Measurements from ENCODE around the gene TSHR. TPM values are rescaled to one million over a fixed set of nuclear protein-coding genes. Genes with fewer than 3 reads are reported as not detected.

TSHR gene
- total RNA-seq, 1 experiment from 2014 or later, result not detected

DNA sequence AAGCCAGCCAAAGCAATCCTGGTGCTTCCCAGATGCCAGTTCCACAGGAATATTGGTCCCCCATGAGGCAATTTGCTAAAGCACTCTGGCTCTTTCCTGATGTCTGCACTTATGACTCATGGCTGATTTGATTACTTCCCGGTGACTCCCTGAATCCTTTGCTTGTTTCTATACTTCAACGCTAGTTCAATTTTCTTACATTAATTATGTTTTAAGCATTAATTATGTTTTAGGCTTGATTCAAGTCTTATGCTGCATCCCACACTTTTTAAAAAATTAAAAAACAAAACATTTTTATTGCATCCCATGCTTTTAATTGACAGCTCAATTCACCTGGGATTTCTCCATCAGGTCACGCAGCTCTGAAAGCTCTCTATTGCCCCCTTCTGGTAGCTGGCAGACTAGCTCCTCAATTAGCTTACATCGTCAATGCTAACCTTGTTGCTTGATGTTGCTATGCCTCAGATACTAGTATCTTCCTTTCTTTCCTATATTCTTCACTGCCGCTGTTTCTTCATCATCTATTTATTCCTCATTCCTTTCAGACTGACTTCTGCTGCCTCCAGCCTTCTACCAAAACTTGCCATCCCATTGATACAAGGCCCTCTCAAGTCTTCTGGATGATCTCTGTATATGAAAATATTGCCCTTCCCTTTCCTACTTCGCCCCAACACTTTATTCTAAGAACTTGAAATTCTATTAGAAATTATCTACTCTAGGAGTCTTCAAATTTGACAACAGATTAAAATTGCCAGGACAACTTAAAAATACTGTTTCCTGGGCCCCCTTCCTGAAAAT, 32.0 kb downstream of the TSHR start:
- H3K9me3 ChIP-seq (ENCODE audit: control insufficient read depth, low read depth, low read length), result no peaks in the 10 kb centered on the region
- H2AFZ ChIP-seq (ENCODE audit: low read length), result no peak overlapping the region
- TF ChIP-seq, protein P1, sequence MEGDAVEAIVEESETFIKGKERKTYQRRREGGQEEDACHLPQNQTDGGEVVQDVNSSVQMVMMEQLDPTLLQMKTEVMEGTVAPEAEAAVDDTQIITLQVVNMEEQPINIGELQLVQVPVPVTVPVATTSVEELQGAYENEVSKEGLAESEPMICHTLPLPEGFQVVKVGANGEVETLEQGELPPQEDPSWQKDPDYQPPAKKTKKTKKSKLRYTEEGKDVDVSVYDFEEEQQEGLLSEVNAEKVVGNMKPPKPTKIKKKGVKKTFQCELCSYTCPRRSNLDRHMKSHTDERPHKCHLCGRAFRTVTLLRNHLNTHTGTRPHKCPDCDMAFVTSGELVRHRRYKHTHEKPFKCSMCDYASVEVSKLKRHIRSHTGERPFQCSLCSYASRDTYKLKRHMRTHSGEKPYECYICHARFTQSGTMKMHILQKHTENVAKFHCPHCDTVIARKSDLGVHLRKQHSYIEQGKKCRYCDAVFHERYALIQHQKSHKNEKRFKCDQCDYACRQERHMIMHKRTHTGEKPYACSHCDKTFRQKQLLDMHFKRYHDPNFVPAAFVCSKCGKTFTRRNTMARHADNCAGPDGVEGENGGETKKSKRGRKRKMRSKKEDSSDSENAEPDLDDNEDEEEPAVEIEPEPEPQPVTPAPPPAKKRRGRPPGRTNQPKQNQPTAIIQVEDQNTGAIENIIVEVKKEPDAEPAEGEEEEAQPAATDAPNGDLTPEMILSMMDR (conservative IDR thresholded peaks at IDR 0.05), result peak; percentile 95
- no peak overlapping the region for H3K4ac ChIP-seq (ENCODE audit: low read depth, low read length)
- no peaks in the 10 kb centered on the region for H3K36me3 Mint-ChIP-seq (ENCODE audit: insufficient read depth in 1 of 3, low read depth in 3 of 3)
- H3K27ac ChIP-seq (ENCODE audit: insufficient read length, low read depth, low read length), result no peak overlapping the region
- H3K27ac Mint-ChIP-seq, result no peak overlapping the region
- DNase-seq, result peak; percentile 69
- H4K8ac ChIP-seq (replicated peaks; ENCODE audit: insufficient read length, low read depth, low read length), result no peak overlapping the region
- no peak overlapping the region for H3K56ac ChIP-seq (ENCODE audit: insufficient read length, low read depth, low read length)
- no peak overlapping the region for H3T11ph ChIP-seq (ENCODE audit: low read length)
- H2BK12ac ChIP-seq (ENCODE audit: insufficient read length, low read depth, low read length), result no peak overlapping the region
- no peak overlapping the region for H3K23ac ChIP-seq (ENCODE audit: insufficient read length, low read depth, low read length)
- no peaks in the 10 kb centered on the region for H3K23me2 ChIP-seq (ENCODE audit: insufficient read length, low read depth, low read length, poor library complexity, severe bottlenecking)
- H2BK5ac ChIP-seq (ENCODE audit: insufficient read length, low read length), result no peak overlapping the region
- no peak overlapping the region for H2BK120ac ChIP-seq (ENCODE audit: low read depth, low read length, poor library complexity, severe bottlenecking)
- no peak overlapping the region for H4K91ac ChIP-seq (ENCODE audit: insufficient read length, low read depth, low read length)
- H3K4me1 Mint-ChIP-seq, result no peaks in the 10 kb centered on the region
- no peak overlapping the region for H3K14ac ChIP-seq (ENCODE audit: insufficient read depth, low read length)
- no CpG with 5 or more reads among the region's 6 CpGs for WGBS (ENCODE audit: extremely low coverage, insufficient read length, low lambda C conversion rate)
- no peak overlapping the region for H4K5ac ChIP-seq (ENCODE audit: insufficient read length, low read depth, low read length)
- no peaks in the 10 kb centered on the region for H3K79me1 ChIP-seq (ENCODE audit: insufficient read depth, low read depth, low read length, poor library complexity, severe bottlenecking)
- H3K27me3 ChIP-seq (ENCODE audit: insufficient read depth, low read length), result no peaks in the 10 kb centered on the region
- no peak overlapping the region for H3K18ac ChIP-seq (ENCODE audit: insufficient read length, low read depth, low read length)
- H3K9ac ChIP-seq (ENCODE audit: extremely low read depth, insufficient read length, low read length), result no peak overlapping the region
- H4K20me1 ChIP-seq (ENCODE audit: control insufficient read depth, insufficient read depth, insufficient read length), result no peaks in the 10 kb centered on the region
- H3K4me1 ChIP-seq (ENCODE audit: insufficient read depth, low read length), result no peaks in the 10 kb centered on the region
- no peak overlapping the region for H3K4me2 ChIP-seq (ENCODE audit: insufficient read depth, insufficient read length, low read length)
- H3K9me3 Mint-ChIP-seq, result no peaks in the 10 kb centered on the region
- no peaks in the 10 kb centered on the region for H3K27me3 Mint-ChIP-seq (ENCODE audit: low read depth)
- H2BK15ac ChIP-seq (ENCODE audit: low read depth, low read length), result no peak overlapping the region
- no peak overlapping the region for H2BK20ac ChIP-seq (ENCODE audit: low read depth, low read length, poor library complexity, severe bottlenecking)
- H2AK5ac ChIP-seq (ENCODE audit: insufficient read length, low read length), result no peak overlapping the region
- no peak overlapping the region for H3K4me3 Mint-ChIP-seq
- no peaks in the 10 kb centered on the region for H3K79me2 ChIP-seq (ENCODE audit: insufficient read depth, low read length)

Data from H9 (cell line).